NCI-H2107 treated with DMSO at 0.1 percent for 48 hours (cell line): ENCODE results near the gene TLR8.
"Not testable (repeated sequence)": the region's sequence is repeated elsewhere in the genome, so short reads cannot be mapped to it uniquely, and the experiment has no call there.

Experiments used
- DNase-seq: peaks from one replicate; lab custom pipeline; 2025; ENCODE audit not compliant: unreplicated experiment; lab: John Stamatoyannopoulos, UW

TLR8 gene

GRCh38 chrX:12946406-12946805 lies 40.0 kb downstream of the TLR8 start:
- DNase-seq = no peak

- DNase-seq = peak; percentile 85
These were observed 40.6 kb downstream of the TLR8 start for GRCh38 chrX:12946838-12947544.

GRCh38 chrX:12947545-12948235 lies 41.3 kb downstream of the TLR8 start:
- DNase-seq = peak; percentile 17

GRCh38 chrX:12948495-12948894 lies 42.1 kb downstream of the TLR8 start:
- DNase-seq = no peak

GRCh38 chrX:12949205-12949926 lies 42.9 kb downstream of the TLR8 start:
- DNase-seq = no peak

- DNase-seq = peak; percentile 23
These were observed 43.7 kb downstream of the TLR8 start for GRCh38 chrX:12949927-12950656.

- DNase-seq = no peak
These were observed 44.6 kb downstream of the TLR8 start for GRCh38 chrX:12950851-12951594.

GRCh38 chrX:12951595-12951975 lies 45.2 kb downstream of the TLR8 start:
- no peak for DNase-seq

- DNase-seq = no peak
These were observed 47.0 kb downstream of the TLR8 start for GRCh38 chrX:12953420-12953819.

GRCh38 chrX:12954376-12954775 lies 48.0 kb downstream of the TLR8 start:
- DNase-seq = no peak

- no peak for DNase-seq
These were observed 48.6 kb downstream of the TLR8 start for GRCh38 chrX:12954981-12955380.

- DNase-seq = no peak
These were observed 49.7 kb downstream of the TLR8 start for GRCh38 chrX:12955882-12956703.

- DNase-seq = no peak
These were observed 50.5 kb downstream of the TLR8 start for GRCh38 chrX:12956704-12957534.

- DNase-seq = no peak
These were observed 51.6 kb downstream of the TLR8 start for GRCh38 chrX:12958059-12958458.

GRCh38 chrX:12958461-12958860 lies 52.0 kb downstream of the TLR8 start:
- DNase-seq = no peak

GRCh38 chrX:12961196-12961718 lies 54.8 kb downstream of the TLR8 start:
- DNase-seq = no peak

- DNase-seq = no peak
These were observed 55.7 kb downstream of the TLR8 start for GRCh38 chrX:12962041-12962504.

GRCh38 chrX:12963210-12963850 lies 56.9 kb downstream of the TLR8 start:
- DNase-seq = not testable (repeated sequence)
